ENCODE data around the gene UBAC1.

Gene UBAC1

DNA sequence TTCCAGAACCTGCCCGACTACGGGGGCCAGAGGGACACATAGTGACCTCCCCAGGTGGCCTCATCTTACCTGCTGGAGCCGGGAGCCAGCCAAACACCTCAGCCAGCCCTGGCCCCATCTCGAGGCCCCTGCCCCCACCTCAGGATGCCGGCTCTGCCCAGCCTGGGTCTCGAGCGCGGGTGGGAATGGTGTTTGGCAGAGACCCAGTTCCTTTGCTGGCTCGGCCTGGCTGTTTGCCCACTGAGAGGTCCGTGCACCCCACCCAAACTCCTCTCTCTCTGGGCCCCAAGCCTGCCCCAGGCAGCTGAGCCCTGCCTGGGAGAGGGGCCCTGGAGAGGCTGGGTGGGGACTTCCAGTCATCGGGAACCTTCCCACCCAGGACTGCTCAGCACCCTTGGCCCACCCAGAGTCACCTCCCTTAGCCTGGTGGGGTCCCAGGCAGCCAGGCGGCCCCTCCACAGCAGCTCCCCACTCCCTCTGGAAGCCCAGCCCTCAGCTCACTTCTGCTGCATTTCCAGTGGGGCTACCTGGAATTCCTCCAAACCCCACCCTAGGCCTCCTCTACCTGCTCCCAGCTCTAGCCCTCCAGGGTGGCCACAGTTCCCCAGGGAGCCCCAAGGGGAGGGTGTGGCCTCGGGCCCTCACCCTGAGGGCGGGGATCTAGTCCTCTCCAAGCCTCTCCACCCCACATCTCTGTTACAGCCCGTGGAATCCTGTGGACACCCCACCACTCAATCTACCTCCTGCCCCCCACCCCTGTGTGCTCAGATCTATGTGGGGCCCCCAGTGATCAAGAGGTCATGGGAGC lies 42.4 kb upstream of the UBAC1 start:
- Histone ChIP-seq H3K36me3 (peaks cover 0 to 20% (median 2%) of the 10 kb centered on the region in 3 donors), H3K9me3 (no peaks in the 10 kb centered on the region), H3K27ac (no peak overlapping the region), H3K4me1 (peaks cover 0 to 18% (median 12%) of the 10 kb centered on the region in 4 donors), H3K27me3 (no peaks in the 10 kb centered on the region), H3K4me3 (no peak overlapping the region)
- DNase-seq, result no peak
- intact Hi-C loops (cut with DNase I; ENCODE audit: low total_unique reads), result no loop called here
- TF ChIP-seq, protein P1, sequence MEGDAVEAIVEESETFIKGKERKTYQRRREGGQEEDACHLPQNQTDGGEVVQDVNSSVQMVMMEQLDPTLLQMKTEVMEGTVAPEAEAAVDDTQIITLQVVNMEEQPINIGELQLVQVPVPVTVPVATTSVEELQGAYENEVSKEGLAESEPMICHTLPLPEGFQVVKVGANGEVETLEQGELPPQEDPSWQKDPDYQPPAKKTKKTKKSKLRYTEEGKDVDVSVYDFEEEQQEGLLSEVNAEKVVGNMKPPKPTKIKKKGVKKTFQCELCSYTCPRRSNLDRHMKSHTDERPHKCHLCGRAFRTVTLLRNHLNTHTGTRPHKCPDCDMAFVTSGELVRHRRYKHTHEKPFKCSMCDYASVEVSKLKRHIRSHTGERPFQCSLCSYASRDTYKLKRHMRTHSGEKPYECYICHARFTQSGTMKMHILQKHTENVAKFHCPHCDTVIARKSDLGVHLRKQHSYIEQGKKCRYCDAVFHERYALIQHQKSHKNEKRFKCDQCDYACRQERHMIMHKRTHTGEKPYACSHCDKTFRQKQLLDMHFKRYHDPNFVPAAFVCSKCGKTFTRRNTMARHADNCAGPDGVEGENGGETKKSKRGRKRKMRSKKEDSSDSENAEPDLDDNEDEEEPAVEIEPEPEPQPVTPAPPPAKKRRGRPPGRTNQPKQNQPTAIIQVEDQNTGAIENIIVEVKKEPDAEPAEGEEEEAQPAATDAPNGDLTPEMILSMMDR (IDR thresholded peaks at IDR 0.05), result no peak

DNA sequence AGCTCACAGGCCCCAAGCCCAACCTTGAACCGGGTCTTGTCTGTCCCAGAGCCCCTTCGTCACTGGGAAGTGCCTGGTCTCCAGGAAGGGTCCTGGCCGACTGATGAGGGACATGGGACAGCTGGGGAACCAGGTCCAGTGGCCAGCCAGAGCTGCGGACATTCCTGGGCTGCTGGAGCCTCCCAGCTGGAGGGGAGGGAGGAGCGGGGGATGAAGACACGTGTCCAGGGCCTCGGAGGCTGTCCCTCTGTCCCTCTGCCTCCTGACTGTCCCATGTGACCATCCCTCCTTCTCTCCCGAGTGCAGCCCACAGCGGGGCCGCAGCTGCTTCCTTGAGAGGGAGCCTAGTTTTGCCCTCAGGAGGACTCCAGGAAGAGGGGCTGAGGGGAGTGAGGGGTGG lies 41.7 kb upstream of the UBAC1 start:
- TF ChIP-seq, protein P1 (IDR thresholded peaks at IDR 0.05), result no peak
- Histone ChIP-seq H3K9me3 (no peaks in the 10 kb centered on the region), H3K4me3 (no peak overlapping the region), H3K4me1 (peaks cover 0 to 18% (median 12%) of the 10 kb centered on the region in 4 donors), H3K36me3 (peaks cover 0 to 12% (median 0%) of the 10 kb centered on the region in 3 donors), H3K27me3 (no peaks in the 10 kb centered on the region), H3K27ac (no peak overlapping the region)
- DNase-seq, result no peak
- intact Hi-C loops (cut with DNase I; ENCODE audit: low total_unique reads), result no loop called here

- no peak overlapping the region for H3K27ac ChIP-seq
- H3K4me1 ChIP-seq, result peaks cover 0 to 18% (median 12%) of the 10 kb centered on the region in 4 donors
- H3K27me3 ChIP-seq, result no peaks in the 10 kb centered on the region
- intact Hi-C loops (cut with DNase I; ENCODE audit: low total_unique reads), result no loop called here
- no peak overlapping the region for H3K4me3 ChIP-seq
- H3K36me3 ChIP-seq, result peaks cover 0 to 8% (median 0%) of the 10 kb centered on the region in 3 donors
- H3K9me3 ChIP-seq, result no peaks in the 10 kb centered on the region
- TF ChIP-seq, protein P1 (IDR thresholded peaks at IDR 0.05), result no peak
- DNase-seq, result no peak
These were observed 41.0 kb upstream of the UBAC1 start for GRCh38 chr9:136002215-136002614.

- no peak overlapping the region for H3K27ac ChIP-seq
- TF ChIP-seq, protein P1 (IDR thresholded peaks at IDR 0.05), result no peak
- H3K27me3 ChIP-seq, result no peaks in the 10 kb centered on the region
- H3K4me3 ChIP-seq, result no peak overlapping the region
- peaks cover 0 to 18% (median 12%) of the 10 kb centered on the region in 4 donors for H3K4me1 ChIP-seq
- no peaks in the 10 kb centered on the region for H3K9me3 ChIP-seq
- intact Hi-C loops (cut with DNase I; ENCODE audit: low total_unique reads), result no loop called here
- DNase-seq, result no peak
- peaks cover 0 to 8% (median 0%) of the 10 kb centered on the region in 3 donors for H3K36me3 ChIP-seq
These were observed 40.1 kb upstream of the UBAC1 start for GRCh38 chr9:136001231-136001630.

DNA sequence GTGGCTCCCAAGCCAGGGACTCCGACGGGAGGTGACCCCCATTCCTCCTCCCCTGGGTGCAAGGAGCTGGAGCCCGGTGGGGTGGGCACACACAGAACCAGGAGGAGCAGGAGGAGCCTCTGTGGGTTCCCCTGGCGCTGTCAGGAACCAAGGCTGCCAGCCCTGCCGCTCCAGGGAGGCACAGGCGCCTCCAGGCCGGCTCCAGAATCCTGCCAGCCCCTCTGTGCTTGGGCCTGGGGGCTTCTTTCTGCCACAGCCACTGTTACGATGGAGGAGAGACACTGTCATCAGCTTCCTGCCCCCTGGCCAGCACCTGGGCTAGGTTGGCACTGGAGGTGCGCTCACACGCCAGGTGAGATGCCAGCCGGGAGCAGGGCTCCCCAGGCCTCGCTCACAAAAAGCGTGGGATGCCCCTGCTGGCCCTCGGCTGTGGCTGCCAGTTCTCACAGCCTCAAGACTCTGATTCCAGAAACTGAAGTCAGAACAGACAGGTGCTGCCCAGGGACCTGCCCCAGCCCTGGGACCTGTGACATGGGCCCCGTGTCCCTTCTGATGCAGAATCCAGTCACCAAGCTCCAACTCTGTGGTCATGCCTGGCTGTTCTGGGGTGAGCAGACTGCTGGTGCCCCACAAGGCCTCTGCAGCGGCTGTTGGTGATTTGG lies 37.4 kb upstream of the UBAC1 start:
- H3K27me3 ChIP-seq, result no peaks in the 10 kb centered on the region
- TF ChIP-seq, protein P1 (IDR thresholded peaks at IDR 0.05), result no peak
- no peaks in the 10 kb centered on the region for H3K36me3 ChIP-seq
- H3K9me3 ChIP-seq, result no peaks in the 10 kb centered on the region
- DNase-seq, result no peak
- H3K27ac ChIP-seq, result no peak overlapping the region
- intact Hi-C loops (cut with DNase I; ENCODE audit: low total_unique reads), result no loop called here
- H3K4me1 ChIP-seq, result peaks cover 0 to 8% (median 6%) of the 10 kb centered on the region in 4 donors
- H3K4me3 ChIP-seq, result no peak overlapping the region
